Skin of body (tissue), 2 donors: ENCODE measurements around the gene INPP4B. TPM values are rescaled to one million over a fixed set of nuclear protein-coding genes. Genes with fewer than 3 reads are reported as not detected.
A peak's percentile ranks its signal among the peaks of the same experiment; 100 is the strongest.

Experiments
- DNase-seq: peaks from one replicate; lab custom pipeline; 2025; lab: John Stamatoyannopoulos, UW
- total RNA-seq: library from RNA; depleted of rRNA; stranded (reverse); fragments of >200 nt; gene quantifications from one replicate; pipeline ENCODE4 v1.2.3, GENCODE V29; 2014

INPP4B gene
- total RNA-seq, 1 donor from 2014 or later: 28.6 TPM

GRCh38 chr4:142242156-142242555, 603.9 kb downstream of the INPP4B start:
- DNase-seq: peak; percentile 38

- no peak for DNase-seq
Measured at GRCh38 chr4:142238589-142238988, 607.5 kb downstream of the INPP4B start.

- DNase-seq: no peak
Measured at GRCh38 chr4:142236268-142236667, 609.8 kb downstream of the INPP4B start.

DNA sequence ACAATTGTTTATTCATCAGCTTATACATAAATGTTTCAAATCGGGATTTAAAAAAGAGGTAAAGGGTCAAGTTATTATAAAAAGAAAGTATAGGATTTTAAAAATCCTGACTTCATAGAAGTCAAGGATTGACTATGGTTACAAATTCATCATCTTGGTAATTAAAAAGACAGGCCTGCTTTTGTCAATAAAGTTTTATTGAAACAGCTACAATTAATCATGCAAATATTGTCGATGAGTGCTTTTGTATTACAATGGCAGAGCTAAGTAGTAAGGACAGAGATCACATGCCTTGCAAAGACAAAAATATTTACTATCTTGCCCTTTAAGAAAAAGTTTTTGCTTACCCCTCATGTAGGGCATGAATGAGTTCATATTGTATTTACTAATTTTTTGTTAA, 614.3 kb downstream of the INPP4B start:
- DNase-seq: no peak

DNA sequence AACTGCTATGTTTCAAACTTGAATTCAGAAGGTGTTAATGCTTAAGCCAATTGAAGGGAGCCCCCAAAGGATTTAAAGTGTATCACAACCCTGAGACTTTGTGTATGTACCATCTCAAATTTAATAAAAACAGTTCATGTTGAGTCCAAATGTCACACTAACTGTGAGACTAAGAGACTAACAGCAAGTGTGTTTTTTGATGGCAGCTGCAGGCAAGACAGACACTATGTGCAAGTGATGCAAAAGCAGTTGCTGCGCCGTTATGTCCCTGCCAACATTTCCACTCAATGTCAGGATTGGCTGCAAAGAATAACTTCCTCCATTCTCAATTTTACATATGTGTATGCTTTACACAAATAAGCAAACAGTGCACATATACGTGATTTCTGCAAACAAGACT, 615.1 kb downstream of the INPP4B start:
- no peak for DNase-seq

DNA sequence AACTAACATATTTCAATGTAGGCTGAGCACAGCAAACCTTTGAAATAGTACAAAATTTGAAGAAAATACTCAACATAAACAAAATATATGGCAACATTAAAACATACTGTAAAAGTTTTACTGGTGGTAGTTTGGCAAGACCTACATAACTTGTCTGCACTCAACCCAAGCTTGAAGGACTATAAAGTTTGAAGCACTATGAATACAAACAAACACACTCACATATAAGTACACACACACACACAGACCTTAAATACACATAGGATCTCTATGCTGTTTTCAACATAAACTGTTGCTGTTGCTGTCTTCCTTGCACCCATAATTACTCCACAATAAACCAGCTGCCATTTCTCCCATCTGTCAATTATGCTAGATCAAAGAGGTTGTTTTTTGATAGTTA, 620.1 kb downstream of the INPP4B start:
- no peak for DNase-seq

GRCh38 chr4:142222127-142222526, 624.0 kb downstream of the INPP4B start:
- no peak for DNase-seq

DNA sequence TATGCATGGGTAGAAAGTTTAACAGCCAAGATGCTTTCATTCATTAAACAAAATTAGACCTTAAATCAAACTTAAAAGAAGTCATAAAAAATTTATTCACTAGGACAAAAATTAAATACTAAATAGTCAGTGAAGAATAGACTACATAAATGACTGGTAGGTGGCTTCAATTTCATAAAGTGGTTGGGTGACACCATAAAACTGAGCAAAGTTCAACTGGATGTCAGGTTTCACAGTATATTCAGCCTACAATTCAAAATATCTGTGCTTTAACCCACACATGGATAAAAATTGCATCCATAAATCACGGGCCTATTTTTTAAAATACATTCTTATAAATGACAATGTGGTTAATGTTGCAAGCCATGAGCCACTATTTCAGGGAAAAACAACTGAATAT, 627.4 kb downstream of the INPP4B start:
- DNase-seq: no peak

DNA sequence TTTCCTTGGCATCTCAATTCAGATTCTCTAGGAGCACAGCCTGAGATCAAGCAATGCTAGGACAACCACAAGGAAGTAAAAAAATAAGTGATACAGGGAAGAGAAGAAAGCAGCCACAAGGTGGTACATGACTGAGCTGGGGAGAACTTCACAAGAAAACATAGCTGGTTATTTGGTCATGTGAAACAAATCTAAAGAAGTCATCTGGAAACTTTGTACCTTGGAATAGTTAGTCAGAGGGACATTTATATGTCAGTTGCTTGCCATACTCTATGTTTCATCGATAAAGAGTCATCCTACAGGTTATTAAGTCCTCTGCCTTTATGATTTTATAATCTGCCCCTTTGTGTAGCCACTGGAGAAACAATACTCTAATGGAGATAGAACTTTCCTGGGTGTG, 634.7 kb downstream of the INPP4B start:
- DNase-seq: no peak

GRCh38 chr4:142203505-142203904, 642.6 kb downstream of the INPP4B start:
- no peak for DNase-seq

GRCh38 chr4:142202404-142203332, 643.4 kb downstream of the INPP4B start:
- no peak for DNase-seq

DNA sequence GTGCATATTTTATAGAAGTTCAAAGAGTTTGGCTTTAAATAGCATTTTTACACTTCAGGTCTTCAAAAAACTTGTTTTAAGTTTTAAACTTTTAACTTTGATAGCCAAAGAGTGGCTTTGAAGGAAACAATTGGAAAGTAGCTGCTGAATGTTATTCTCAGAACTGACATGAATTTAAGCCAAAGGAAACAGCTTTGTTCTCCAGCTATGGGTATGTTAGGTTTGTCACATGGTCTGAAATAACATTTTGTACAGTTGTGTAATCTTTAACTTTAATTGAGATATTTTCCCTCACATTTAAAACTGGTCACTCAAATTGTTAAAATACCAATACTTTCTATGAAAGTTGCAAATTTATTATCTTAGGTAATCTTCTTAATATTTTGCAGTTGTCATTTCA, 645.1 kb downstream of the INPP4B start:
- DNase-seq: no peak

GRCh38 chr4:142194905-142195304, 651.2 kb downstream of the INPP4B start:
- no peak for DNase-seq

GRCh38 chr4:142191901-142192300, 654.2 kb downstream of the INPP4B start:
- no peak for DNase-seq

DNA sequence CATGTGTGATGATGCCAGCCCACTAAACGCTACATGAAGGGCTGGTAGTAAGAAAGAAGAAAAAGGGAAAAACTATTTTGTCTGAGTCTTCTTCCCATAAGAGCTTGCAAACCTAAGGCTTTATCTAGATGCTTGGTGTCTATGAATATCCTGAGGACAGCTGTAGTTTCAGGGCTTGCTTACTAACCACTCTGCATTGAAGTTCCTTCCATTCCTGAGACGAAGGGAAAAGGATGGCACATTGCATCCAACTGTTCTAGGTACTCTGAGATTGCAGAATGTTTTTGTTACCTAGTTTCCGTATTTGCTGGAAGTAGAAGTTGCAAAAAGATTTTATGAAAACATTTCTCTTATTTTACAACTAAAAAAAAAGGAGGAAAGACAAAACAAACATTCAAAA, 665.1 kb downstream of the INPP4B start:
- no peak for DNase-seq

DNA sequence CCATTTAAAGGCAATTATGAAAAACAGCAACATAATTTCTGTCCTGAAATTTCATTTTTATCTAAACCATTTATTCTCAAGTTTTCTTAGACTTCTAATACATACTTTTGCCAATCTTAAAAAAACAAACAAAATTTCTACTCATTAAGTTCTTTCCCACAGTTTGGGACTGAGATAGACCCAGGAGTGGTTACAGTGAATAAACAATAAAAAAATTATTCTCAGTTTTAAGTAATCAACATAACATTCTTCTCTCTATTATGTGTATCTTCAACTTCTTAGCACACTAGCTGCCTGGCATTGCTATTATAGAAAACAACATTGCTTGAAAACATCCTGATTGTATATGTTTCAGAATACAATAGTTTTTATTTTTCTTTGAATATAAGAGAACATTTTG, 676.9 kb downstream of the INPP4B start:
- no peak for DNase-seq

- no peak for DNase-seq
Measured at GRCh38 chr4:142168181-142168580, 677.9 kb downstream of the INPP4B start.

DNA sequence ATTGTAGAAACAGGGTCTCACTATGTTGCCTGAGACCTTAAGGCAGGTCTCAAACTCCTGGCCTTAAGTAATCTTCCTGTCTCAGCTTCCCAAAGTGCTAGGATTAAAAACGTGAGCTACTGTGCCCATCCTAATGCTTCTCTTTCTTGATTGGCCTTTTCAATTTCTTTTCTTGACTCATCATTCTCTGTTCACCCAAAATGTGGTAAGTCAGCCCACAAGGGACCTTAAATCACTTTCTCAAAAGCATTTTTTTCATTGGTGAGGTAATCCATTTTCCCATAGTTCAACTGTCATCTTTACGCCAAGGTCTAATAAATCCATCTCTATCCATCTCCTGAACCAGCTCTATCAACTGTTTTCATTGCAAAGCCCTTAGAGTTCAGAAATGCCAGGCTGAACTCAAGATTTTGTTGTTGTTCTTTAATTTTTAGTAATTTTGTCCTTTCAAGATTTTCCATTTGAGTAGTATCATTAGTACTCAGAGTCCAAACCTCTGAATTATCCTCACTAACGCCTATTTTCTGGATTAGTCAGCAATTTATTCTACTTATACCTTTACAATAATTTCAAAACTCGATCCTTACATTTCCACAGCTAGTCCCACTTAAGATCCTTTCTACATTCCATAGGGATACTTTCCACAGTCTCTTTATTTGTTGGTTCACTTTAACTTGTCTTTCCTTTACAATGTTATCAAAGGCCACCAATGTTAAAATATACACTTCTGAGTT, 681.2 kb downstream of the INPP4B start:
- no peak for DNase-seq

- DNase-seq: no peak
Measured at GRCh38 chr4:142161086-142161485, 685.0 kb downstream of the INPP4B start.

GRCh38 chr4:142160509-142160908, 685.6 kb downstream of the INPP4B start:
- DNase-seq: no peak

DNA sequence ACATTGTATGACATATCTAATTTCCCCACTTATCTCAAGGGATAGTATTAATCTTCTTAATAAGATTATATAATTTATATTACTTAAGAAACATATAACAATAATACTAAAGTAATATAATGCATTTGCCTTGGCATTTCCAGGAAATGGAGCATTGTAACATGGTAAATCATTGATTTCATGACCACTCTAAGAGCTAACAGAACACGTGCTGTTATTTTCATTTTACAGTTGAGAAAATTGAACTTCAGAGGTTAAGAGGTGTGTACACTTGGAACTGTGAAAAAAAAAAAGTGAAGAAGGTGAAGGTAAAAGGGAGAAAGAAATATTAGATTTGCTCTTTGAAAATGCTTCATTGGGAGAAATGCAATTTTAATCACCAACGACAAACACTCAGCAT, 687.1 kb downstream of the INPP4B start:
- DNase-seq: no peak

GRCh38 chr4:142156256-142156655, 689.8 kb downstream of the INPP4B start:
- peak; percentile 10 for DNase-seq

DNA sequence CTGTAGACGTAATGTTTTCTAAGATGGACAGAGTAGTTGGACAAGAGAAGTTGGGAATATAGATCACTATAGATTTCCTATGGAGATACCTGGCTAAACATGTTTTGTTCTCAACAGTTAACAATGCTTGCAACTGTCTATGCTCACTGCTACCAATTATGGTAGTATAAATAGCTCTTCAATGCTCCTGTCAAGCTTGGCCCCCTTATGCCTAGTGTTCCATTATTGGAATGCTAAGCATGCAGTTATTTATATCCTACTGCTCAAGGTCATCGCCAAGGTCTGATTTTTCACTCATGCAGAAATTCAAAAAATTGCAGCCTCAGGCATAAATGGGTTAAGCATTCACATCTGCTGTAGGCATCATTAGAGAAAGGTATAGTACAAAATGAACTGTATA, 690.8 kb downstream of the INPP4B start:
- no peak for DNase-seq
